Psoas muscle (tissue), 8 donors: ENCODE results near the gene RIMS3. TPM values are rescaled to one million over a fixed set of nuclear protein-coding genes. Genes with fewer than 3 reads are reported as not detected.

Experiments
- ATAC-seq, 4 donors: fragments of 200-7000 bp; cut with Tn5 transposase; one replicate each; pipeline ENCODE4 v1.9.1; 2020; ENCODE audit warnings: moderate library complexity in 3 of 4, mild to moderate bottlenecking in 2 of 4
- DNase-seq, 2 donors: peaks; one replicate each; pipeline ENCODE4 v3.0.0-alpha.2; 2020
- H3K27ac ChIP-seq: fragments of 200-600 bp; one replicate; pipeline ENCODE4 v1.8.0; 2022
- H3K27me3 ChIP-seq, 3 donors: fragments of 200-600 bp in 1 of 3; one replicate each; pipeline versions ENCODE4 v1.6.1 to v1.8.0; 2013 to 2022; ENCODE audit warnings: low read length in 2 of 3, mild to moderate bottlenecking in 2 of 3, moderate library complexity in 1 of 3; ENCODE audit not compliant: insufficient read depth in 3 of 3
- H3K36me3 ChIP-seq, 2 donors: fragments of 200-600 bp in 1 of 2; one replicate each; pipeline versions ENCODE4 v1.6.1 to v1.8.0; 2013 to 2022; ENCODE audit warnings: low read depth in 1 of 2, mild to moderate bottlenecking in 1 of 2, moderate library complexity in 1 of 2; ENCODE audit not compliant: insufficient read depth in 1 of 2
- H3K4me1 ChIP-seq: fragments of 200-600 bp; one replicate; pipeline ENCODE4 v1.8.0; 2022
- H3K4me3 ChIP-seq: fragments of 200-600 bp; one replicate; pipeline ENCODE4 v1.8.0; 2022; ENCODE audit warnings: mild to moderate bottlenecking
- H3K9me3 ChIP-seq: fragments of 200-600 bp; one replicate; pipeline ENCODE4 v1.8.0; 2022
- WGBS, 3 donors: extraction: QIAGEN DNeasy Blood & Tissue Kit; methylation state at CpG; one replicate each; pipeline versions ENCODE4 v1.1.6 to v1.1.7; 2013; 5-methylcytosine and 5-hydroxymethylcytosine counted together
- intact Hi-C, 2 donors: fragments of 100-400 bp; cut with DNase I; formaldehyde crosslinking; loops; one replicate each; pipeline versions ENCODE4 v1.11.0 to v1.14.2; 2022
- polyA plus RNA-seq, 3 donors: library from polyadenylated mRNA; stranded (reverse); fragments of 200-250 nt; gene quantifications; one replicate each; pipeline ENCODE4 v1.2.3, GENCODE V29; 2013
- total RNA-seq, 4 donors: library from RNA; stranded (reverse); fragmentation: NEBNext Ultra II Directional in 2 of 4; extraction: Animal tissue kit (Norgen Biotek cat#: 25700) in 2 of 4; gene quantifications; one replicate each; pipeline versions ENCODE4 v1.2.1 to v1.2.4, GENCODE V29; 2021 to 2023
- TF ChIP-seq, protein P1 (sequence below): fragments of 200-600 bp; IDR thresholded peaks from one replicate; pipeline ENCODE4 v1.8.0; 2022; ENCODE audit warnings: antibody characterized with exemption
- donor health status: healthy with polysubstance abuse.
- donor health status: DM: no; HTN: no; CAD: no; lungs with moderate emphysema.
- donor health status: Bipolar disorder and iron deficiency.
- donor health status: healthy.
- donor health status: DM: yes; HTN: yes; CAD: no.
- donor health status: DM: no; HTN: no; CAD: no.
- donor health status: DM: no; HTN: no; CAD: no.
- donor health status: DM: yes; HTN: yes; CAD: no.

The RIMS3 gene
- total and polyA plus RNA-seq, 7 donors: 0.07 to 0.42 (median 0.31) TPM

DNA sequence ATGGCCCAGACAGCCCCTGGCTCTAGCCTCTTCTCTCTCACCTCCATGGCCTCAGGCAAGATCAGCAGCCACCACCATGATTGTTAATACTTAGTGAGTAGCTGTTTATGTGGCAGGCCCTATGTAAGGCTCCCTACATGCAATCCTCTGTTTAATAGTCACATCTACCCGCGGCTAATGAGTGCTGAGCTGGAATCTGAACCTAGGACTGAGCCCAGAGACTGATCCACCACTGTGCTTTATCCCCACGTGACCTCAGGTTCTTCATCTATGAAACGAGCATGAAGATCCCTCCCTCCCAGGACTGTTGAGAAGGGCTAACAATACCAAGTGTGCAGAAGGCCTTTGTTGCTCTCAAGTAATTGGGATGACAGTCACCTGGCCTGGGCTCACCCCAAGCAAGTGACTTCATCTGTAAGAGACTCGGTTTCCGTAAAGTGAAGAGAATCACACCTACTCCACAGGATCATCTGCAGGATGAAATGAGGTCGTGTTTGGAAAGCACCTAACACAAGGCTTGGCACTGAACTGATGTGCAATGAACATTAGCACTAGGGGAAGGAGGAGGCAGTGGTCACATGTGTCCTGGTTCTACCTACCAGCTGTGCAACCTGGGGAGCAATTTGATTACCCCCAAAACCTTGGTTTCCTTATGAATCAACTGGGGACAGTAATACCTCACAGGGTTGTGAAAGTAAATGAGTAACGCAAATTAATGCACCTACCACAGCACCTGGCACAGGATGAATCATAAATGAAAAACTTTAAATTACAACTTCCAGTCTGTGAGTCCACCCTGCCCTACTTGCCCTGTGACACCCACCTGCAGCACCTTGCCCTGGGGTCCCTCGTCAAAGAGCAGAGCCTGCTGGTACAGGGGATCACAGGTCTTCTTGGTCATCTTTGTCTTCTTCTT lies 37.2 kb downstream of the RIMS3 start:
- TF ChIP-seq, protein P1, sequence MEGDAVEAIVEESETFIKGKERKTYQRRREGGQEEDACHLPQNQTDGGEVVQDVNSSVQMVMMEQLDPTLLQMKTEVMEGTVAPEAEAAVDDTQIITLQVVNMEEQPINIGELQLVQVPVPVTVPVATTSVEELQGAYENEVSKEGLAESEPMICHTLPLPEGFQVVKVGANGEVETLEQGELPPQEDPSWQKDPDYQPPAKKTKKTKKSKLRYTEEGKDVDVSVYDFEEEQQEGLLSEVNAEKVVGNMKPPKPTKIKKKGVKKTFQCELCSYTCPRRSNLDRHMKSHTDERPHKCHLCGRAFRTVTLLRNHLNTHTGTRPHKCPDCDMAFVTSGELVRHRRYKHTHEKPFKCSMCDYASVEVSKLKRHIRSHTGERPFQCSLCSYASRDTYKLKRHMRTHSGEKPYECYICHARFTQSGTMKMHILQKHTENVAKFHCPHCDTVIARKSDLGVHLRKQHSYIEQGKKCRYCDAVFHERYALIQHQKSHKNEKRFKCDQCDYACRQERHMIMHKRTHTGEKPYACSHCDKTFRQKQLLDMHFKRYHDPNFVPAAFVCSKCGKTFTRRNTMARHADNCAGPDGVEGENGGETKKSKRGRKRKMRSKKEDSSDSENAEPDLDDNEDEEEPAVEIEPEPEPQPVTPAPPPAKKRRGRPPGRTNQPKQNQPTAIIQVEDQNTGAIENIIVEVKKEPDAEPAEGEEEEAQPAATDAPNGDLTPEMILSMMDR: no peak
- no peak overlapping the region for H3K27ac ChIP-seq
- H3K9me3 ChIP-seq: no peaks in the 10 kb centered on the region
- H3K4me1 ChIP-seq: no peaks in the 10 kb centered on the region
- 75% methylated on average over 9 of the region's 9 CpGs for WGBS, 3 donors
- no peak for ATAC-seq
- no peaks in the 10 kb centered on the region for H3K36me3 ChIP-seq
- no peak overlapping the region for H3K4me3 ChIP-seq
- intact Hi-C loops: loop anchor here (5.0 to 10.0 kb wide), 3 partner anchors 39 to 219 kb away; partner anchors contain the start of gene RIMS3 (in 1 of the 2)
- no peak for DNase-seq
- H3K27me3 ChIP-seq: no peaks in the 10 kb centered on the region

DNA sequence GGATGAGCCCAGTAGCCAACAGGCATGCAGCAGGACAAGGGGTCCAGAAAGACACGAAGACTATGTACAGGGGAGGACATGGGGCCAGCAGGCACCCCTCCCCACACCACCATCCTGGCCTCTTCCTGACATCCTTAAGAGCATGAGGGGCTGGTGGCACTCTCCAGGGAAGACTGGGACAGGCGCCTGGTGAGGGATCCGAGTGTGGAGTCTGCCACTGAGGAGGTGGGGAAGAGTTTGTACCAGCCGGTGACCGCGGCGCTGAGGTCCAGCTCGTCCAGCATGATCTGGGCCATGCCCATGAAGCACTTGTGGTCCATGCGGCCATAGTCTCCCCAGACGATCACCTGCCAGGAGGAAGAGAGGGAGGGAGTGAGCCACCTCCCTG lies 39.1 kb downstream of the RIMS3 start:
- Histone ChIP-seq H3K9me3 (no peaks in the 10 kb centered on the region), H3K27me3 (no peaks in the 10 kb centered on the region), H3K36me3 (no peaks in the 10 kb centered on the region), H3K27ac (no peak overlapping the region), H3K4me3 (no peak overlapping the region), H3K4me1 (no peaks in the 10 kb centered on the region)
- ATAC-seq: no peak
- no peak for DNase-seq
- WGBS, 3 donors: 86 to 88% (median 87%) methylated on average over 10 of the region's 10 CpGs
- intact Hi-C loops: loop anchor here (5.0 to 10.0 kb wide), 3 partner anchors 41 to 221 kb away; partner anchors contain the start of gene RIMS3 (in 1 of the 2)
- TF ChIP-seq, protein P1: no peak

DNA sequence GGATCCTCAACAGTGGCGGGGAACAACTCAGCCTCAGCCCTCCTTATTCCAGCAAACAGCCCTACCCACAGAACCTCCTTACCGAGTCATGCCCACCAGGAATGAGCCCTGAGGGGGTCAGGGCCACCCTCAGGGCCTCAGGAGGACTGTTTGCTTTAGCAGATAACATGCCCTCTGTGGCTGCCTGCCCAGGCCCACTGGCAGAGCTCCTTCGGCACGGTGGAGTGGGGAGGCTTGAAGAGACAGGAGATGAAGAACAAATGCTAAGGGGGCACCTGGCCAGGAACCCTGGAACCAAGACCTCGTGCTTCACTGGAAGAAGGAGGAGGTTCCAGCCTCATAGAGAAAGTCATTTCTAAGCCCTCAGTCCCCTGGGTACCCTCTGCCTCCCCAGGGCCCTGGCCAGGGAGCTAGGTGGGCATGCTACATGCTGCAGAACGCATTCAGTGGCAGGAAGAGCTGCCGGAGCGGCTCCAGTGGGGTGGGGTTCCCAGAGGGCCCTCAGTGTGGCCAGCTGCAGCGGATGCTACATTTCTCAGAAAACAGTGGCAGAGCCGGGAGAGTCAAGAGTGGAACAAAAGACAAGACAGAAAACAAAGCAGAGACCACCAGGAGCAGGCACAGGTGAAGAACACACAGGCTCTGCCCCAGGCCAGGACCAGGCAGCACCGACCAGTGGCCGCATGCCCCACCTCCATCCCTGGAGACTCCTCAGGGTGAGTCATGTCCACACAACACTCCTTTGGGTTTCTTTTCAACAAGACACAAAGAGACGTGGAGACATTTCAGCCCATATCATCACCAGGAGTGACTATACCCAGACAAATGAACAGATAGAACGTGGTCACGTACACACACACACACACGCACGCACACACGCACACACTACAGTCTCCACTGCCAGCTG lies 39.8 kb downstream of the RIMS3 start:
- no peaks in the 10 kb centered on the region for H3K27me3 ChIP-seq
- WGBS, 3 donors: 59 to 66% (median 63%) methylated on average over 18 of the region's 18 CpGs
- H3K36me3 ChIP-seq: no peaks in the 10 kb centered on the region
- intact Hi-C loops: loop anchor here (5.0 to 10.0 kb wide), 3 partner anchors 42 to 222 kb away; partner anchors contain the start of gene RIMS3 (in 1 of the 2)
- DNase-seq (no peak), ATAC-seq (no peak)
- no peaks in the 10 kb centered on the region for H3K9me3 ChIP-seq
- no peak overlapping the region for H3K4me3 ChIP-seq
- TF ChIP-seq, protein P1: no peak
- no peaks in the 10 kb centered on the region for H3K4me1 ChIP-seq
- H3K27ac ChIP-seq: no peak overlapping the region

DNA sequence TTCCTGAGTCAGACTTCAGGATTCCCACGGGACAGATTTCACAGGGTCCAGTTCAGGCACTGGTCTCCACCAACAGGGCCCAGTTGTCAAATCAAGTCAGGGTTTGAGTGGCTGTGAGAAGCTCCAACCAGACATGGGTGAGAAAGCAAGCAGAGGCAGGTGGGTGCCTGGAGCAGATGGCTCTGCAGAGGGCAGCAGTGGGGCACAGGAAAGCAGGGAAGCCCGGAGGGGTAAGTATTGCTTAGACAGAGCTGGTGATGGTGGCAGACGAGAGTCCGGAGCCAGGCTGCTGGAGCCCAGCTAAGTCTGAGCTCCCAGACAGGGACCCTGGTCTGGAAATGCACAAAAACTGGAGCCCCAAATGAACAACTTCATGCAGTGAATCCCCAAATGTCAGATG lies 40.4 kb downstream of the RIMS3 start:
- Histone ChIP-seq H3K9me3 (no peaks in the 10 kb centered on the region), H3K27me3 (no peaks in the 10 kb centered on the region), H3K27ac (no peak overlapping the region), H3K36me3 (no peaks in the 10 kb centered on the region), H3K4me1 (no peaks in the 10 kb centered on the region), H3K4me3 (no peak overlapping the region)
- no peak for DNase-seq
- intact Hi-C loops: loop anchor here (5.0 to 10.0 kb wide), 3 partner anchors 42 to 222 kb away; partner anchors contain the start of gene RIMS3 (in 1 of the 2)
- TF ChIP-seq, protein P1: peak; percentile 30
- peak; percentile 57 to 68 (median 64) for ATAC-seq
- WGBS, 3 donors: 43 to 51% (median 47%) methylated on average over 4 of the region's 4 CpGs
